GM19467 (cell line): ENCODE data around the gene FYN.

Experiments
- ATAC-seq: cut with Tn5 transposase; IDR thresholded peaks from one replicate; pipeline ENCODE4 v1.9.1; 2021; ENCODE audit warnings: mild to moderate bottlenecking, moderate library complexity; ENCODE audit not compliant: unreplicated experiment

FYN gene

DNA sequence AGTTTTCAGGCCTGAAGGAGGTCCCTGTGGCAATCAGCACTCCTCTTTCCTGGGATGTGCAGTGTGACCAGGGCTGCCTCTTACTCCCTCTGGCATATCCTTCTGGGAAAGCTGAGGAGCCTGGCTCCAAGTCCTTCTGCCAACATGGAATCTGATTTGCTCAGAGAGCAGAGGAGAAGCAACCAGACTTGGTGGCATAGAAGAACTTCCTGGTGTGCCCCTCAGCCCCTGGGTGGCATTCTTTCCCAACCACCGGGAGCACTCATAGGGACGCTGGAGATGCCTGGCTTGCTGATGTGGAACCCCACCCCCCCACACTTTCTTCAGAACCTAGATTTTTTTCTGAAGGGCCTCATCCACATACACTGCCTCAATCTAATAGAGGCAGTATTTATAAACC, 160.0 kb downstream of the FYN start:
- no peak for ATAC-seq

DNA sequence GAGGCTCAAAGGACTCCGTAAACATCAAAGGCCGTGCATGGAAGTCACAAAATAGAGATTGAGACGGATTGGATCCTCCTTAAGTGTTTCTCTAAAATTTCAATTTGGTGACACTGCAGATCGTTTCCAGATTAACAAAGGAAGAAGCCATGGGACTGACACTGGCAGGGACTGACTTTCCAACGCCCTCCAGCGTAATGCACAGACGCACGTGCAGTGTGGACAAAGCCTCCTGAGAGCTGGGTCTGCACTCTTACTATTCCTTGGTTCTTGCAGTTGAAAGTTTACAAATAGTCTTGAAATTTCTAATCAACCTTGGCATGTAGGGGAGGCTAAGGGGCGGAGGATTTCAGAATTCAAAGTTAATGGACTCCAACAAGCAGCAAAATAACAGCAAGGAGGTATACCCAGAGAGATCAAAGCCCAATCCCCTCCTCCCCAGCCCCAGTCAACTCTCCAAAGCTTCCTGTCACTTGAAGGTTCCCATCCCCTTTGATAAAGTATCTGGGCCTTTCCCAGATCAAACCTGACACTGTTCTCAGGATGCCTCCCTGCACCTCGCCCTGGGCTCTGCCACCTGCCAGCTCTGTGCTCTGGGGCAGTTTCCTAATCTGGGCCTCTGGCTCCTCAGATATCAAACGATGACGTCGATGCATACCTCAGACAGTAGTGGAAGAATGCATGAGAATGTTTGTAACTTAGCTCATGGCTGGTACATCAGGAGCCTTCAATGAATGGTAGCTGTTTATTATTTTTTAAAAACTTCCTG, 161.1 kb downstream of the FYN start:
- no peak for ATAC-seq

DNA sequence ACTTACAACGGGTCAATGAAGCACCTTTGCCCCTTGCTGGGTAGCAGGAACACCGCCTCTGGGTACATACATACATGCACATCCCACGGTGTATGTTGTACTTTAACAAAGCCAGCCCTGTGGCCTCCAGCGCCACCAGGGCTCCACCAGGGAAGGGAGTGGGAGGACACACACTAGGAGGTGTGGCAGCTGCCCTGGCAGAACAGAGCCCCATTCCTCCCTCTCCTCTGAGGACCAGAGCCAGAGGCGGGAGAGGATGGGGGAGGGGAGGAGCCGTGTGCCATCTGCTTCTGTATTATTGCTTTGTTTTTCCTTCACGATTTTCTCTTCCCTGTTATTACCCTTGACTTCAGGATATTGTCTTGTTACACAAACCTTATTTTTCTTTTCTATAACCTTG, 161.8 kb downstream of the FYN start:
- ATAC-seq: no peak

- ATAC-seq: no peak
Measured at GRCh38 chr6:111710911-111711310, 162.3 kb downstream of the FYN start.

DNA sequence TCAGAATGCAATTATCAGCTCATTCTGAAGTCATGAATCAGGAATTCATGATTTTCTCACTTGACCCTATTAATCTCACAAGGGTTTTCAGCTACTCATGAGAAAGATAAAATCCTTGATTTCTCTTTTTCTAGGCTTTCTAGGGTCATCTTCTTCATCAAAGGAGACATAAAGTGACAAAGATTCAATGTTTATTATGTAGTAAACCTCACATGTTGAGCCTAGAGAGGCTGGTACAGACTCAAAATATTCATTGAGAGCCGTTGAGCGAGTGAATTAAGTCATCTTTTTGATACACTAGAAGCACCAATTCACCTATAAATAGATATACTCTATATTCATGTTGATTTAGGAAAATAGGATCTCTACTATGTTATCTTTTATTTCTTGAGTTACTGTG, 162.8 kb downstream of the FYN start:
- ATAC-seq: no peak

- ATAC-seq: peak; percentile 79
Measured at GRCh38 chr6:111709615-111710398, 163.4 kb downstream of the FYN start.

GRCh38 chr6:111709201-111709600, 164.1 kb downstream of the FYN start:
- no peak for ATAC-seq

DNA sequence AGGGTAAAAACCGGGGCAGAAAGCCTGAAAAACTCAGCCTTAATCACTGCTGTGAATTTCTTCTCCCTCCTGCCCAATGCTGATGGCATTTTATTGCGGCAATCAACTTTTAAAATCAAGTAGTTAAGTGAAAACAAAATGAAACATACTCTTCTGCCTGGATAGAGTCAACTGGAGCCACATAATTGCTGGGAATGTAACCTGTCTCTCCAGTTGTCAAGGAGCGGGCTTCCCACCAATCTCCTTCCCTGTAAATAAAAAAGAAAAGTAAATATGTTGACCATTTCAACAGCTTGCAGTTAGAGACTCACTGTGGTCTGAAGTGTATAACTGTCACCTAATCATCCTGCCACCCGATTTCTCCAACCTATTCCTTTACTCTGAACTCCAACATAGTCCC, 165.5 kb downstream of the FYN start:
- ATAC-seq: no peak

DNA sequence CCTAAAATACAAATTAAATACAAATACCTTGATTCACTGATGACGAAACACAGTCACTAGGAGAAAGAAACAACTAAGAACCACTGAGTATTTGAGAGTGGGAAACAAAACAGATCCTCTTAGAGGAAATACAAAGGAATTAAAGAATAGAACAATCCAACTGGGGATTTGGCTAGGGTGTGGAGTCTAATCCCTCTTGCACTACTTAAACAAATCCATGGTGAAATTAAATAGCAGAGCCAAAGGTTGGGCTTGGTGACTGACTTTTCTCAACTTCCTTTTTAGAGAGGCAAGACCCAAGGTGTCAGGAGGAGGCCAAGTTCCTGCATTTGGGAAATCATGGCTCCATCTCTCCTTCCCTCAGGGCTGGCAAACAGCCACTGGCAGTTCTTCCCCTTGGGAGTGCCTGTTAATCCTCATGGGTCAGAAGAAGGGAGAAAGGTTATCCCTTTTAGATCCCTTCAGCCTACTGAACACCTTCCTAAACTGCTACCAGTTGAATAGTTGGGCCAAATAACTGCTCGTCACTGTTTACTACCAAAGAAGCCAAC, 166.3 kb downstream of the FYN start:
- ATAC-seq: no peak

DNA sequence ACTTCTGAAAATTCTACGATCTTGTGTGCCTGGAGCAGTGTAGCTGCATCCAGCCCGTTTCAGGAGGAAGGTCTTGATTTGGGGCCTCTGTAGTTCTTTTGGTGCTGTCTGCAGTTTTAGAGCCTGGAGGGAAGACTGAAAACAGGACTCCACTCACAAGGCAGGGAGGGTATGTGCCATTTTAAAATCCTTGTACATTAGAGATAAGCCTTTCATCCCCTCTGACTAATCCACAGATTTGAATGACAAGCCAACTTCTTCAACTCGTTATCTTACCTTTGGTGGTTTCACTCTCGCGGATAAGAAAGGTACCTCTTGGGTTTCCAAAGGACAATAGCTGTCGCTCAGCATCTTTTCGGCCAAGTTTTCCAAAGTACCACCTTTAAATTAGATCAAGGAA, 169.5 kb downstream of the FYN start:
- no peak for ATAC-seq

DNA sequence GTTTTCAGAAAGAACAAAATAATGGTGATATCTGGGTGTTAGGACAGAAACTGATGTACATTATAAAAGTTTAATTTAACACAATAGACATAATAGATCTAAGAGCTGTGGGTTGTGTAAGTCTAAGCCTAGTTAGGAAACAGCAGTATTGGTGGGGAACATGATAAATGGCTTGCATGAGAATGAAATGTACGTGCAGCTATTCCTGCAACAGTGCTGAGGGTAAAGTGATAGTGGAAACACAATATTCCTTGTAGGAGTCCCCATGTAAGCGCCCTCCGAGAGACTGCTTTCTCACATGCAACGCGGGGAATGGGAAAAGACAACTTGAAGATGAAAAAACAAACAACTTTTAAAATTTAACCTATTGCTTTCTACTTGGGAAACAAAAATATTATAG, 171.0 kb downstream of the FYN start:
- ATAC-seq: no peak

DNA sequence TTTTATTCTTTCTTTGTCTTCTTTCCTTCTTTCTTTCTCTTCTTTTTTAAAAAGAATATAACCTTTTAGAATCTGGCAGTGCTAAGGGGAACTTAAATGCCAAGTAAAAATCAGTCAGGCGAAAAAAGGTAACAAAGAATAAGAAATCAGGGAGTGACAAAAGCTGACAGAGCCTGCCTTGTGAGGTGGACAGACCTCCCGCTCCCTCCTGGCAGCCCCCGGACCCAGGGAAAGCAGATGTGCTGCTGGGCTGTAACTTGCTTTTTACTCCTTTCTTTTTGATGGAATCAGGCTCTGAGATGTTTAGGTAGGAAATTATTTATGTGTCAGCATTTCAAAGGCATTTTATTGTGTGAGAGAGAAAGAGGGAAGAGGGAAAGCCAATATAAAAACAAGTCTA, 172.1 kb downstream of the FYN start:
- ATAC-seq: no peak

DNA sequence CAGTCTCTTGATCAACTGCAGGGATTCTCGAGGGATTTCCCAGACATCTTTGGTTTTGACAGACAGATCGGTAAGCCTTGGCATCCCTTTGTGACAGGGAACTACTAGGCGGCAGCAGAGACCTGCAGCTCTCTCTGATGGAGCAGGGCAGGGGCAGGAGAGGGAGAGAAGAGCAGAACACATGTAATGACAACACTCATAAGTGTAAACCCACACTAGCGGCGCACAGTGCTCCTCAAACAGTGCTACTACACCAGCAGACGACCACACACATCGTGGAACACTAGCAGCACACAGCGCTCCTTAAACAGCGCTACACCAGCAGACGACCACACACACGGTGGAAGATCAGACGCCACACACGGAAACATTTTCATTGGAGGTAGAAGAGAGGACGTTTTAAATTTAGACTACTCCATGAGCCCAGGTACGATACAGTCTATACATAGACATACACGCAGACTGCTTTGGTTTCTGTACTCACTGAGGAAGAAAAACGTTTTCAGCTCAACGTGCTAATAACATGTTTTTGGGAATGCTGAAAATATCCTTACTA, 173.0 kb downstream of the FYN start:
- ATAC-seq: no peak

GRCh38 chr6:111699123-111699522, 174.1 kb downstream of the FYN start:
- no peak for ATAC-seq

DNA sequence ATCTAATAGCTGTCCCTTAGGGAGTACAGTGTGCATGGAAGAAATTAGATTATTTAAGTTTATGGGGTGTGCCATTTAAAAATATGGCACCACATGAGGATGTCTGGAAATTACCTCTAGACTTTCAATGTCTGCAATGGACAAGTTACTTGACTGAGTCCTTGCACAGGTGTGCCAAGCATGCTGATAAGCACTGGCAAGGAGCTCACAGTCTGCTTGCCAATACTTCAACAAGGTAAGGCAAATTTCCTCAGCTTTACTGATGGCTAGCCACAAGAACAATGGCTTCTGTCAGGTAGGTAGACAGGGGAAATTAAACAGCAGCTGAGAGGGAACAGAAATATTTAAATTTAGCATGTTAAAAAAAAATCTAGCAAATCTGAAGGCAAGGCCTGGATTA, 176.4 kb downstream of the FYN start:
- ATAC-seq: no peak

DNA sequence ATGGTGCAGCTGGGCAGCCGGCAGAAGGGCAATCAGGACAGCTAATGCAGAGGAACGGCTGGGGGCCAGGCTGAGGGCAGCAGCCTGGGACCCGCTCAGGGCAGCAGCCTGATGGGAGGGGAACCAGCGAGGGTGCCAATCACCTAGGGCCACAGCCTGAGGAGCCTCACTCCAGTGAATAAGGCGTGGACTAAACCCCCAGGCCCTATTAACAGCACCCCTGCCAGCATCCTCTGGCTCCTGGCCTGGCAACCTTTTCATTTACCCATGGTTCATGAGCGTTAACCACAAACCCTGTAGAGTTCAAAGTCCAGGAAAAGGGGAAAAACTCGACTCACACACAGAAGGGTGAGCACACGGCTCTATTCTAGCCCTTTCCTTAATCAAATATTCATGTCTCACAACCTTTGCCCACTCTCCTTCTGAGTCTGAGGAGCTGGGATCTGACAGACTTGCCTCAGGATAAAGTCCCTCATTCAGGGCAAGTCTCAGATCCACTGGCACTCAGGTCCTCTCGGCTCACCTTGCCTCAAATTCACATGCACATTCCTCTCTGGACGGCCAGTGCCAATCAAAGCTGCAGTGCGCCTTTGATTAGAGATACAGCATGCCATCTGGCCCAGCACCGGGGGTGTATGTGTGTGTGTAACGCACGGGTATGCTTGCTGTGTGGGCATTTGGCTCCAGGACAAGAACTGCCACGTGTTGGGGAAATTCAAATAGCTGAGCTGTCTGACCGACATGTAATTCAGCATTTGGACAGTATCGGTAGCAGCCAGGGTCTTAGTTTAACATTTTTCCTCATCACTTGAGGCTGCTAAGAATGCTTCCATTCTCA, 180.7 kb downstream of the FYN start:
- no peak for ATAC-seq

DNA sequence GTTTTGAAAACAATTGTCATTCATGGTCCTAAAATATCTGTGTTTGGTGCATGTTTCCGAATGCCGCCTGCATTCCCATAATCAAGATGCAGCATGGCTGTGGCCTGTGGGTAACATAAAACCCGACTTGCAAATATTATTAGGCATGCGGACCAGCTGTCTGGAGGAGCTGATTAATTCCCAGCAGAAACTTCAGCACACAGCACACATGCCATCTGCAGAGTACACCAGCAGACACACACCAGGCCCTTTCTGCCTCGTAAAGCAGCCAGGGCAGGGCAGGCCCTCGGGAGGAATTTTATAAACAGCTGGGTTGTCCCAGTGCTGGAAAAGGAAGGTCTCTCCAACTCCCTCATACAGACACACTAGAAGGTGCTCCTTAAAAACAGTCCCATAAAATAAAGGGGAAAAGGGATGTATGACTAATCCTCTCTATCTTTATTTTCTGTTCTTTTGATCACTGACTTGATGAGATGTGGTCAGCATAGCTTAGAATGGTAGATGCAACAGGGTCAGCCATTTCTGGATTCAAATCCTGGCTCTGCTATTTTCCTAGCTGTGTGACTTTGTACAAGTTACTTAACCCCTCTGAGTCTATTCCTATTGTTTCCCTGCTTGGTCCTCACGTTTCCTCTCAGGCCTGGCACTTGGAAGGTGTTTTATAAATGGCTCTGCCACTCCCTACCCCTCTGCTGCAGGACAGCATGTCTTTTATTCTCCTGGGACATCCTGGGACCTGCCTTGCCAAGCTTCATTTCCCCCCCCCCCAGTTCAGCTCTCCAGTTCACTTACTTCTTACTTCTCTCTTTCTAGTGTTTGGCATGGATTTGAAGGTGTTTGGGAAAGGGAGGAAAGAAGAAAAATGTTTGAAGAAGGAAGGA, 181.7 kb downstream of the FYN start:
- no peak for ATAC-seq

- no peak for ATAC-seq
Measured at GRCh38 chr6:111689946-111690345, 183.3 kb downstream of the FYN start.

DNA sequence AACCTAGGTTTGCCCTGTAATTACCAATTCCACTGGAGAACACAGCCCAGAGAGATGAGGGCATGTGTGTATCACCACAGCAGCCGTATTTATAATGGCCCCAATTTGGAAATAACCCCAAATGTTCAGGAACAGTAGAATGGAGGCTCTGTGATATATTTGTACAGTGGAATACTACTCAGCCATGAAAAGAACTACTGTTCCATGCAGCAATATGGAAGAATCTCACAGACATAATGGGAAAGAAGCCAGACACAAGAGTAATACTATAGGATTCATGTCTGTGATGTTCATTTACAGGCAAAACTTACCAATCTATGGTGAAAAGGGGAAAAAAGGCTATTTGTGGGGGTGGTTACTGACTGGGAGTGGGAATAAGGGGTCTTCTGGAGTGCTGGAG, 183.8 kb downstream of the FYN start:
- no peak for ATAC-seq

DNA sequence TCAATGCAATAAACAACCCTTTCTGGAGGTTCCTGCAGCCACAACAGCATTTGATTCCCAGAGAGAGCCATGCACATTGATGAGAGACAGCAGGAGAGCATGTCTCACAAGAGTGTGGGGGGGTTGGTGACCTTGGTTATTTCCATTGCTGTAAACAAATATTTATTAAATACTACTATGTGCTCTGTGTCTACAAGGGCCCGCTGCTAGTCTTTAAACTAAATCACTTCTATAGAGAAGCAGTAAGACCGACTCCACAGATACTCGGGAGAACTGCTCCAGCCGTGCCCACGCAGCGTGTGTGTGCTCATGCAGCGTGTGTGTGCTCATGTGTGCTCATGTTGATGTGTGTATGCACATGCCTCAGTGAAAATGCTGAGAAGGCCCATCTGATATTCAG, 184.9 kb downstream of the FYN start:
- no peak for ATAC-seq
